DND-41 (cell line): ENCODE measurements around the gene ATAD3C.
"Not testable (repeated sequence)": the region's sequence is repeated elsewhere in the genome, so short reads cannot be mapped to it uniquely, and the experiment has no call there.

ENCODE experiments used
- CTCF ChIP-seq: IDR thresholded peaks from 2 replicates; pipeline ENCODE4 v1.5.1; 2012; ENCODE audit warnings: borderline replicate concordance, low read length, moderate library complexity, mild to moderate bottlenecking; ENCODE audit not compliant: poor library complexity, severe bottlenecking; ENCODE audit errors: extremely low read depth
- EZH2 ChIP-seq: IDR thresholded peaks from 3 replicates; pipeline ENCODE4 v1.6.1; 2012; ENCODE audit warnings: borderline replicate concordance, low read depth, mild to moderate bottlenecking, moderate library complexity, low read length, inconsistent platforms; ENCODE audit not compliant: severe bottlenecking

- not testable (repeated sequence) for TF ChIP-seq CTCF, EZH2
Measured at GRCh38 chr1:1508775-1509464, 59.4 kb downstream of the ATAD3C start.
